ENCODE measurements around the gene DCHS2. TPM values are rescaled to one million over a fixed set of nuclear protein-coding genes. Genes with fewer than 3 reads are reported as not detected.

DCHS2 gene
- total RNA-seq, 6 donors from 2014 or later: 0.20 to 1.1 (median 0.80) TPM; not detected in 2

- WGBS, 2 donors: 65 to 78% methylated on average over 2 of the region's 2 CpGs
- TF ChIP-seq POLR2AphosphoS5 (IDR thresholded peaks at IDR 0.05) (no peak), EP300 (IDR thresholded peaks at IDR 0.05) (no peak), POLR2A (IDR thresholded peaks at IDR 0.05) (no peak), CTCF (IDR thresholded peaks at IDR 0.05) (no peak)
- H3K36me3 ChIP-seq: no peaks in the 10 kb centered on the region
- H3K27me3 ChIP-seq: no peaks in the 10 kb centered on the region
- H3K4me3 ChIP-seq: no peak overlapping the region
- H3K27ac ChIP-seq: no peak overlapping the region
- DNase-seq: no peak
- no peaks in the 10 kb centered on the region for H3K9me3 ChIP-seq
- no peak for ATAC-seq (ENCODE audit: low FRiP score in 2 of 2)
- H3K4me1 ChIP-seq: no peaks in the 10 kb centered on the region
Observed at GRCh38 chr4:154277172-154277571, 214.4 kb downstream of the DCHS2 start.

DNA sequence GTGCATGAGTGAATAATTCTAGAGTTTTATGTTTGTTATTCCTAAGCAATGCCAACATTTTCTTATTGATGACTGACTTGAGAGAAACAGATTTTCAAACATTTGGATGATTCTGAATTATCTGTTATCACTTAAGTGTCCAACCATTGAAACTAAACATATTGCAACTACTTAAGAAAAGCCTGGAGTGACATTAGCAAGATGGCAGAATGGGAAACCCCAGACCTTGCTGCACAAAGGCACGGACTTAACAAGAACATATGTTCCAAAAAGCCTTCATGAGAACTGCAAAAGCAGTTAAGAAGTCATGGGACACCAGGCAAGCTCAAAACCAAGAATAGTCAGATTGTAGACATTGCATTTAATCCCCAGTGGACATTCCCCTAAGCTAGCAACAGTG lies 215.1 kb downstream of the DCHS2 start:
- no peak for TF ChIP-seq POLR2A (IDR thresholded peaks at IDR 0.05)
- no peak for TF ChIP-seq POLR2AphosphoS5 (IDR thresholded peaks at IDR 0.05)
- no peak for TF ChIP-seq EP300 (IDR thresholded peaks at IDR 0.05)
- no peak for TF ChIP-seq CTCF (IDR thresholded peaks at IDR 0.05)
- no peak for ATAC-seq (ENCODE audit: low FRiP score in 2 of 2)
- 56 to 80% methylated on average over 1 of the region's 1 CpG for WGBS, 2 donors

GRCh38 chr4:154254999-154255398 lies 236.6 kb downstream of the DCHS2 start:
- TF ChIP-seq POLR2AphosphoS5 (IDR thresholded peaks at IDR 0.05) (no peak), CTCF (IDR thresholded peaks at IDR 0.05) (no peak), POLR2A (IDR thresholded peaks at IDR 0.05) (no peak), EP300 (IDR thresholded peaks at IDR 0.05) (no peak)
- Histone ChIP-seq H3K27me3 (no peaks in the 10 kb centered on the region), H3K27ac (no peak overlapping the region), H3K4me1 (no peaks in the 10 kb centered on the region), H3K9me3 (no peaks in the 10 kb centered on the region), H3K4me3 (no peak overlapping the region), H3K36me3 (no peaks in the 10 kb centered on the region)
- DNase-seq: no peak
- 48 to 54% methylated on average over 4 of the region's 4 CpGs for WGBS, 2 donors
- ATAC-seq (ENCODE audit: low FRiP score in 2 of 2): no peak

More for the DNA sequence above, 215.1 kb downstream of the DCHS2 start:
- no peak for DNase-seq
- Histone ChIP-seq H3K4me3 (no peak overlapping the region), H3K4me1 (no peaks in the 10 kb centered on the region), H3K27ac (no peak overlapping the region), H3K27me3 (no peaks in the 10 kb centered on the region), H3K9me3 (no peaks in the 10 kb centered on the region), H3K36me3 (no peaks in the 10 kb centered on the region)

- 85 to 87% methylated on average over 4 of the region's 4 CpGs for WGBS, 2 donors
- ATAC-seq (ENCODE audit: low FRiP score in 2 of 2): no peak
- H3K36me3 ChIP-seq: no peaks in the 10 kb centered on the region
Observed at GRCh38 chr4:154234576-154234975, 257.0 kb downstream of the DCHS2 start.

More at GRCh38 chr4:154234576-154234975, 257.0 kb downstream of the DCHS2 start:
- Histone ChIP-seq H3K9me3 (no peaks in the 10 kb centered on the region), H3K4me1 (peaks cover 0 to 3% (median 0%) of the 10 kb centered on the region in 4 donors), H3K27ac (no peak overlapping the region), H3K4me3 (no peak overlapping the region), H3K27me3 (no peaks in the 10 kb centered on the region)
- DNase-seq: no peak
- no peak for TF ChIP-seq POLR2A (IDR thresholded peaks at IDR 0.05)
- TF ChIP-seq POLR2AphosphoS5 (IDR thresholded peaks at IDR 0.05): no peak
- no peak for TF ChIP-seq EP300 (IDR thresholded peaks at IDR 0.05)
- no peak for TF ChIP-seq CTCF (IDR thresholded peaks at IDR 0.05)
